Smooth muscle cell (in vitro differentiated cells): ENCODE measurements around the gene KCNK7. TPM values are rescaled to one million over a fixed set of nuclear protein-coding genes. Genes with fewer than 3 reads are reported as not detected.

Experiments
- DNase-seq: peaks from one replicate; lab custom pipeline; 2025; ENCODE audit not compliant: unreplicated experiment; lab: John Stamatoyannopoulos, UW
- H2AFZ ChIP-seq: fragments of 200-600 bp; sonication (generic); 2 replicates; pipeline ENCODE4 v1.6.0; 2016; ENCODE audit warnings: antibody characterized with exemption, low read depth, mild to moderate bottlenecking
- H3F3A ChIP-seq: fragments of 200-600 bp; sonication (generic); 2 replicates; pipeline ENCODE4 v1.6.0; 2017; ENCODE audit warnings: antibody characterized with exemption, low read depth
- H3K27ac ChIP-seq: fragments of 200-600 bp; sonication (generic); 2 replicates; pipeline ENCODE4 v1.5.1; 2016; ENCODE audit warnings: low read depth, mild to moderate bottlenecking
- H3K27me3 ChIP-seq: fragments of 200-600 bp; sonication (generic); 2 replicates; pipeline ENCODE4 v1.6.1; 2016; ENCODE audit warnings: low read depth, mild to moderate bottlenecking
- H3K36me3 ChIP-seq: fragments of 200-600 bp; sonication (generic); 2 replicates; pipeline ENCODE4 v1.5.1; 2016; ENCODE audit warnings: low read depth
- H3K4me1 ChIP-seq: fragments of 200-600 bp; sonication (generic); 2 replicates; pipeline ENCODE4 v1.5.1; 2016; ENCODE audit warnings: low read depth
- H3K4me2 ChIP-seq: fragments of 200-600 bp; sonication (generic); 2 replicates; pipeline ENCODE4 v1.6.0; 2016; ENCODE audit warnings: mild to moderate bottlenecking
- H3K4me3 ChIP-seq: fragments of 200-600 bp; sonication (generic); 2 replicates; pipeline ENCODE4 v1.5.1; 2016; ENCODE audit warnings: mild to moderate bottlenecking
- H3K79me2 ChIP-seq: fragments of 200-600 bp; sonication (generic); 2 replicates; pipeline ENCODE4 v1.6.0; 2016; ENCODE audit warnings: low read depth, mild to moderate bottlenecking
- H3K9ac ChIP-seq: fragments of 200-600 bp; sonication (generic); 2 replicates; pipeline ENCODE4 v1.6.0; 2016; ENCODE audit warnings: low read depth
- H3K9me3 ChIP-seq: fragments of 200-600 bp; sonication (generic); replicated peaks from 2 replicates; pipeline ENCODE4 v1.5.1; 2016; ENCODE audit warnings: low read depth
- H4K20me1 ChIP-seq: fragments of 200-600 bp; sonication (generic); 2 replicates; pipeline ENCODE4 v1.6.0; 2016; ENCODE audit warnings: low read depth
- WGBS: methylation state at CpG from one replicate; pipeline ENCODE4 v1.1.7; 2016; ENCODE audit warnings: low lambda C conversion rate; 5-methylcytosine and 5-hydroxymethylcytosine counted together
- polyA plus RNA-seq: library from polyadenylated mRNA; unstranded; fragments of >200 nt; fragmentation: Nextera tagmentation; extraction: Ambion mirVana; gene quantifications from 2 replicates; pipeline ENCODE4 v1.2.1, GENCODE V29; 2016
- total RNA-seq: library from RNA; depleted of rRNA; stranded (reverse); fragments of >200 nt; gene quantifications from 2 replicates; pipeline ENCODE4 v1.2.3, GENCODE V29; 2014
- TF ChIP-seq, protein P1 (sequence below): fragments of 200-600 bp; sonication (generic); IDR thresholded peaks from 2 replicates; pipeline ENCODE4 v1.5.1; 2017; ENCODE audit warnings: borderline replicate concordance, mild to moderate bottlenecking, antibody characterized with exemption; ENCODE audit not compliant: insufficient read depth, poor library complexity, severe bottlenecking

The KCNK7 gene
- total and polyA plus RNA-seq, 2 experiments from 2014 or later: not detected

GRCh38 chr11:65552388-65552951 is 43.1 kb downstream of the KCNK7 start:
- Histone ChIP-seq H3K9me3 (no peaks in the 10 kb centered on the region), H3K4me1 (peaks cover 7% of the 10 kb centered on the region), H3K36me3 (no peaks in the 10 kb centered on the region), H4K20me1 (peaks cover 10% of the 10 kb centered on the region), H2AFZ (no peak overlapping the region), H3K27ac (no peak overlapping the region), H3K4me3 (no peak overlapping the region), H3K9ac (no peak overlapping the region), H3K27me3 (no peaks in the 10 kb centered on the region), H3K79me2 (peaks cover 5% of the 10 kb centered on the region), H3F3A (peaks cover 9% of the 10 kb centered on the region), H3K4me2 (no peak overlapping the region)
- TF ChIP-seq, protein P1, sequence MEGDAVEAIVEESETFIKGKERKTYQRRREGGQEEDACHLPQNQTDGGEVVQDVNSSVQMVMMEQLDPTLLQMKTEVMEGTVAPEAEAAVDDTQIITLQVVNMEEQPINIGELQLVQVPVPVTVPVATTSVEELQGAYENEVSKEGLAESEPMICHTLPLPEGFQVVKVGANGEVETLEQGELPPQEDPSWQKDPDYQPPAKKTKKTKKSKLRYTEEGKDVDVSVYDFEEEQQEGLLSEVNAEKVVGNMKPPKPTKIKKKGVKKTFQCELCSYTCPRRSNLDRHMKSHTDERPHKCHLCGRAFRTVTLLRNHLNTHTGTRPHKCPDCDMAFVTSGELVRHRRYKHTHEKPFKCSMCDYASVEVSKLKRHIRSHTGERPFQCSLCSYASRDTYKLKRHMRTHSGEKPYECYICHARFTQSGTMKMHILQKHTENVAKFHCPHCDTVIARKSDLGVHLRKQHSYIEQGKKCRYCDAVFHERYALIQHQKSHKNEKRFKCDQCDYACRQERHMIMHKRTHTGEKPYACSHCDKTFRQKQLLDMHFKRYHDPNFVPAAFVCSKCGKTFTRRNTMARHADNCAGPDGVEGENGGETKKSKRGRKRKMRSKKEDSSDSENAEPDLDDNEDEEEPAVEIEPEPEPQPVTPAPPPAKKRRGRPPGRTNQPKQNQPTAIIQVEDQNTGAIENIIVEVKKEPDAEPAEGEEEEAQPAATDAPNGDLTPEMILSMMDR: no peak
- no peak for DNase-seq
- WGBS: 95% methylated on average over 9 of the region's 9 CpGs

DNA sequence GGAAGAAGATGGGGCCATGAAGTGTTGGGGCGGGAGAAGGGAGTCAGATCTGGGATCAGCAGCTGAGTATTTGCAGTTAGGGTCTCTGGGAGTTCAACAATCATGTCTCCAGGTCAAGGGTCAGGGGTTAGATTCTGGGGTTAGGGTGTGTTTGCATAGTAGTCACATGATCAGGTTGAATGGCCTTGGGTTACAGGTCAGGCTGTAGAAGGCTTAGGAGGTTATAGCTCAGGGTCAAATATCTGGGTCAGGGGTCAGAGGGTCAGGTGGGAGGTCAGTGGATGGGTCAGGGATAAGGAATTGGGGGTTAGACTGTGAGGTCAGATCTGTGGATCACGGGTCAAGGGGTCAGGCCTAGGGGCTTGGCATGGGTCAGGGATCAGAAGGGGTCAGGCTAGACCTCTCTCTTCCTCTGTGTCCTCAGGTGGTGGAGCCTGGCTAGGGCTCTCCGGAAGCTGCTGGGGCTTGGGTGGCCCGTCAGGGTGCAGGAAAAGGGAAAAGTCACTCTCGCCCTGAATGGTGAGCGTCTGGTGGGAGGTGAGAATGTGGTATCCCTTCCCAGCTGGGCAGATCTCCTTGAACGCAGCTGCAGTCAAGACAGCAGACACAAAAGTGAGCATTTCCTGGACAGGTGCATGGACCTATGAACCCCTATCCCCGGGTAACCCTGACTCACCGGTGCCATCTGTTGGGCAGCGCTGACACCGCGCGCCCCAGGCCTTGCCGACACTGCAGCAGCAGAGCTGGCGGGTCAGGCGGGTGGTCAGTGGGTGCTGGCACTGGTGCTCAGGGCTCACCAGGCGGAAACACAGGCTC is 43.8 kb downstream of the KCNK7 start:
- no peak overlapping the region for H3K27ac ChIP-seq
- peaks cover 10% of the 10 kb centered on the region for H4K20me1 ChIP-seq
- no peaks in the 10 kb centered on the region for H3K9me3 ChIP-seq
- TF ChIP-seq, protein P1: peak; percentile 32
- no peak overlapping the region for H3K4me2 ChIP-seq
- no peak overlapping the region for H3K4me3 ChIP-seq
- peaks cover 5% of the 10 kb centered on the region for H3K79me2 ChIP-seq
- no peaks in the 10 kb centered on the region for H3K36me3 ChIP-seq
- no peak overlapping the region for H3K9ac ChIP-seq
- H2AFZ ChIP-seq: no peak overlapping the region
- no peak for DNase-seq
- H3F3A ChIP-seq: peaks cover 4% of the 10 kb centered on the region
- 73% methylated on average over 17 of the region's 17 CpGs for WGBS
- H3K4me1 ChIP-seq: peaks cover under 1% of the 10 kb centered on the region
- no peaks in the 10 kb centered on the region for H3K27me3 ChIP-seq

DNA sequence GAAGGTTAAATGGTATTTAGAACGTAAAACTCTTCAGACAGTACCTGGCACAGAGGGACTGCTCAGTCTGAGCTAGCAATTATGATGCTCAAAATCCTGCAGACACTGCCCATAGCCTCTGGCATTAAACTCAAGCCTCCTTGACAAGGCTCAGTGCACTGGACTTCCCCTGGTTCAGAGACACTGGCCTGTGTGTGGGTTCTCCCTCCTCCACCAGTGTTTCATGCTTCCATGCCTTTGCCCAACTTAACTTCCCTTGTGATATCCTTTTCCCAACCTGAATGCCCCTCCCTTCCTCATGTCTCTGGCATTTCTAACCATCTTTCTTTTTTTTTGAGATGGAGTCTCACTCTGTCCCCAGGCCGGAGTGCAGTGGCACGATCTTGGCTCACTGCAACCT is 46.5 kb downstream of the KCNK7 start:
- WGBS: 86% methylated on average over 3 of the region's 3 CpGs

More for the DNA sequence above, 46.5 kb downstream of the KCNK7 start:
- Histone ChIP-seq H3K36me3 (no peaks in the 10 kb centered on the region), H3K79me2 (no peaks in the 10 kb centered on the region), H2AFZ (no peak overlapping the region), H3F3A (no peaks in the 10 kb centered on the region), H3K9ac (no peak overlapping the region), H4K20me1 (no peaks in the 10 kb centered on the region), H3K9me3 (no peaks in the 10 kb centered on the region), H3K4me1 (no peaks in the 10 kb centered on the region), H3K4me3 (no peak overlapping the region), H3K27me3 (no peaks in the 10 kb centered on the region), H3K27ac (no peak overlapping the region), H3K4me2 (no peak overlapping the region)
- TF ChIP-seq, protein P1: no peak
- no peak for DNase-seq
